Uterus (tissue), 2 donors: ENCODE measurements around the gene VPS36.

Experiments used
- CTCF ChIP-seq, 4 experiments: fragments of 200-600 bp in 2 of 4; fragments of 450-650 bp in 2 of 4; sonication (generic) in 2 of 4; IDR thresholded peaks; one replicate each; pipeline ENCODE4 v1.5.1; 2016 to 2019; ENCODE audit warnings: antibody characterized with exemption in 4 of 4, mild to moderate bottlenecking in 2 of 4, moderate library complexity in 1 of 4
- POLR2A ChIP-seq, 2 donors: fragments of 450-650 bp; IDR thresholded peaks; one replicate each; pipeline ENCODE4 v1.6.1; 2016; ENCODE audit warnings: antibody characterized with exemption in 2 of 2, mild to moderate bottlenecking in 1 of 2, moderate library complexity in 1 of 2

GRCh38 chr13:52366291-52366690, 84.1 kb downstream of the VPS36 start:
- TF ChIP-seq POLR2A (IDR thresholded peaks at IDR 0.05) (no peak), CTCF (IDR thresholded peaks at IDR 0.05) (no peak)
